Measurements from ENCODE around the gene THUMPD1.

GRCh38 chr16:20683812-20684211, 57.8 kb downstream of the THUMPD1 start:
- no peak for TF ChIP-seq CTCF (conservative IDR thresholded peaks at IDR 0.05; ENCODE audit: low read depth, low read length)
- TF ChIP-seq MAZ (IDR thresholded peaks at IDR 0.05; ENCODE audit: borderline replicate concordance, low read depth, low read length) = no peak
- TF ChIP-seq NFE2L2 (IDR thresholded peaks at IDR 0.05; ENCODE audit: low read depth, low read length) = no peak
- TF ChIP-seq CEBPB (IDR thresholded peaks at IDR 0.05; ENCODE audit: low read depth, low read length) = no peak
- no peak for TF ChIP-seq POLR2A (IDR thresholded peaks at IDR 0.05; ENCODE audit: low read depth, low read length)
- TF ChIP-seq MXI1 (IDR thresholded peaks at IDR 0.05; ENCODE audit: borderline replicate concordance, low read depth, low read length) = no peak
- no peak for TF ChIP-seq RAD21 (IDR thresholded peaks at IDR 0.05; ENCODE audit: low read length)
